Vagina (tissue), 2 donors: Measurements from ENCODE around the gene NAP1L5.

Experiments used
- POLR2A ChIP-seq, 2 donors: fragments of 450-650 bp; IDR thresholded peaks; one replicate each; pipeline ENCODE4 v1.6.1; 2017; ENCODE audit warnings: antibody characterized with exemption in 2 of 2, mild to moderate bottlenecking in 2 of 2, moderate library complexity in 2 of 2
- TF ChIP-seq, protein P1 (sequence below), 3 experiments: fragments of 450-650 bp in 2 of 3; fragments of 200-600 bp in 1 of 3; sonication (generic) in 1 of 3; IDR thresholded peaks; one replicate each; pipeline ENCODE4 v1.5.1; 2017 to 2019; ENCODE audit warnings: antibody characterized with exemption in 3 of 3, mild to moderate bottlenecking in 2 of 3, moderate library complexity in 2 of 3

DNA sequence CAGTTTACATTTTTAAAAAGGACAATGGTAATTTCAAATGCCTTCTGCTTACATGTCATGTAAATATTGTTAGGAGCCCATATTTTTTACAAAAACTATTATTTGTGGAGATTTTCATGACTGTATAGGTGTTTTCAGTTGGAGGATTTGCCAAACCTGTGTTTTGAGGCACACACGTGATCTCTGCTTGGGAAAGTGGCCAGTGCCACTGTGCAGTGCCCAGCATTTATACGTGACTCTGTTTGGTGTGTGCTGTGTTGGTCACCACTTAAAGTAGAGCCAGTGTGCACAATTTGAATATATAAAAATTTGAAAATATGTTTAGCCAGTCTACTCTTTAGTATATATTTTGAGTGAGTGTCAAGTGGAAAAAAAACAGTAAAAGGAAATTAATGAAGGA, 26.8 kb upstream of the NAP1L5 start:
- TF ChIP-seq, protein P1, sequence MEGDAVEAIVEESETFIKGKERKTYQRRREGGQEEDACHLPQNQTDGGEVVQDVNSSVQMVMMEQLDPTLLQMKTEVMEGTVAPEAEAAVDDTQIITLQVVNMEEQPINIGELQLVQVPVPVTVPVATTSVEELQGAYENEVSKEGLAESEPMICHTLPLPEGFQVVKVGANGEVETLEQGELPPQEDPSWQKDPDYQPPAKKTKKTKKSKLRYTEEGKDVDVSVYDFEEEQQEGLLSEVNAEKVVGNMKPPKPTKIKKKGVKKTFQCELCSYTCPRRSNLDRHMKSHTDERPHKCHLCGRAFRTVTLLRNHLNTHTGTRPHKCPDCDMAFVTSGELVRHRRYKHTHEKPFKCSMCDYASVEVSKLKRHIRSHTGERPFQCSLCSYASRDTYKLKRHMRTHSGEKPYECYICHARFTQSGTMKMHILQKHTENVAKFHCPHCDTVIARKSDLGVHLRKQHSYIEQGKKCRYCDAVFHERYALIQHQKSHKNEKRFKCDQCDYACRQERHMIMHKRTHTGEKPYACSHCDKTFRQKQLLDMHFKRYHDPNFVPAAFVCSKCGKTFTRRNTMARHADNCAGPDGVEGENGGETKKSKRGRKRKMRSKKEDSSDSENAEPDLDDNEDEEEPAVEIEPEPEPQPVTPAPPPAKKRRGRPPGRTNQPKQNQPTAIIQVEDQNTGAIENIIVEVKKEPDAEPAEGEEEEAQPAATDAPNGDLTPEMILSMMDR (IDR thresholded peaks at IDR 0.05), result no peak
- no peak for TF ChIP-seq POLR2A (IDR thresholded peaks at IDR 0.05)
